ENCODE results near the gene AOPEP.

DNA sequence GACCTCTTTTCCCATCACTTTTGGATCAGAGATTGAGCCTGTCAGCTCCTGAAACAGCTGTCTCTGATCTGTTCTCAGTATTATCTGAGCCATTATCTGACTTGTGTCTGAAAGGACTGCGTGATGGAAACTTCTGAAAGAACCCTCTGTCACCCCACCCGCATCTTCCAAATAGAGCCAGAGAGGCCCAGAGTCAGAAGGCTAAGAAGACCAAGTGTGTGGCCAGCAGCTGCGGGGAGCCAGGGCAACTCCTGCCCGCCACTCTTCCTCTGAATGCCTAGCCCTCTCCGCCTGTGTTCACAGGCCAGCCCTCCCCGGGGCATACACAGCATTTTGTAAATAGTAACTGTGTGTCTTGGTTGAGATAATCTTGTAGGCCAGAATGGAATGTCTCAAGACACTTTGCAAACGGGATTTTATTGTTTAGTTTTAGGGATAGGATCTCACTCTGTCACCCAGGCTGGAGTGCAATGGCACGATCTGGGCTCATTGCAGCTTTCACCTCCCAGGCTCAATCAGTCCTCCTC lies 92.7 kb downstream of the AOPEP start:
- TF ChIP-seq, protein P1, sequence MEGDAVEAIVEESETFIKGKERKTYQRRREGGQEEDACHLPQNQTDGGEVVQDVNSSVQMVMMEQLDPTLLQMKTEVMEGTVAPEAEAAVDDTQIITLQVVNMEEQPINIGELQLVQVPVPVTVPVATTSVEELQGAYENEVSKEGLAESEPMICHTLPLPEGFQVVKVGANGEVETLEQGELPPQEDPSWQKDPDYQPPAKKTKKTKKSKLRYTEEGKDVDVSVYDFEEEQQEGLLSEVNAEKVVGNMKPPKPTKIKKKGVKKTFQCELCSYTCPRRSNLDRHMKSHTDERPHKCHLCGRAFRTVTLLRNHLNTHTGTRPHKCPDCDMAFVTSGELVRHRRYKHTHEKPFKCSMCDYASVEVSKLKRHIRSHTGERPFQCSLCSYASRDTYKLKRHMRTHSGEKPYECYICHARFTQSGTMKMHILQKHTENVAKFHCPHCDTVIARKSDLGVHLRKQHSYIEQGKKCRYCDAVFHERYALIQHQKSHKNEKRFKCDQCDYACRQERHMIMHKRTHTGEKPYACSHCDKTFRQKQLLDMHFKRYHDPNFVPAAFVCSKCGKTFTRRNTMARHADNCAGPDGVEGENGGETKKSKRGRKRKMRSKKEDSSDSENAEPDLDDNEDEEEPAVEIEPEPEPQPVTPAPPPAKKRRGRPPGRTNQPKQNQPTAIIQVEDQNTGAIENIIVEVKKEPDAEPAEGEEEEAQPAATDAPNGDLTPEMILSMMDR (IDR thresholded peaks at IDR 0.05), result no peak
- TF ChIP-seq POLR2A (IDR thresholded peaks at IDR 0.05), result no peak
